ENCODE results near the gene CFAP97D1. TPM values are rescaled to one million over a fixed set of nuclear protein-coding genes. Genes with fewer than 3 reads are reported as not detected.

CFAP97D1 gene
- total RNA-seq, 4 donors from 2014 or later: 0.19 to 0.22 TPM; not detected in 2

DNA sequence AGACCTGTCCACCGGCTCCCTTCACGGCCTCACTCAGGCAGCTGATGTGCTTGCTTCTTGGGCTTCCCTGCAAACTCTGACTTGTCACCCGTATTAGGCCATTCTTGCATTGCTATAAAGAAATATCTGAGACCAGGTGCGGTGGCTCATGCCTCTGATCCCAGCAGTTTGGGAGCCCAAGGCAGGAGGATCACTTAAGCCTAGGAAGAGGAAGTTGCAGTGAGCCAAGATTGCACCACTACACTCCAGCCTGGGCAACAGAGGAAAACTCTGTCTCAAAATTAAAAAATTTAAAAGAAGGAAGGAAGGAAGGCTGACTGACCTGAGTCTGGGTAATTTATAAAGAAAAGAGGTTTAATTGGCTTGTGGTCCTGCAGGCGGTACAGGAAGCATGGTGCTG is 38.6 kb upstream of the CFAP97D1 start:
- no peak for TF ChIP-seq CTCF (IDR thresholded peaks at IDR 0.05; ENCODE audit: low read depth)

GRCh38 chr17:43745541-43745940 is 34.7 kb upstream of the CFAP97D1 start:
- no peak for TF ChIP-seq CTCF (IDR thresholded peaks at IDR 0.05; ENCODE audit: low read depth)

DNA sequence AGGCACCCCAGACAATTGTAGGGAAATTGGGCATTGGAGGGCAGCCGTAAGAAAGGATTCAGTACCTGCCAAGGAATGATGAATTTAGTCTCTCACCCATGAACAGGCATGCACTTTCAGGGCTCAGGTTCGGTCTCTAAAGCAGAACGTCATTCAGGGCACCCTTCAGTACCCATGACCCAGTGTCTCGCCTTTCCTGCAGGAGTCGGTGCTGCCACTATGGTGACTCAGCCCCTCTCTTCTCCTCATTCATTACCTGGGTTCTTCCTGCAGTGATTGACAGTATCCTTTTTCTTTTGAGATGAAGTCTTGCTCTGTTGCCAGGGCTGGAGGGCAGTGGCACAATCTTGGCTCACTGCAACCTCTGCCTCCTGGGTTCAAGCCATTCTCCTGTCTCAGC is 30.1 kb upstream of the CFAP97D1 start:
- TF ChIP-seq CTCF (IDR thresholded peaks at IDR 0.05; ENCODE audit: low read depth): no peak

- no peak for TF ChIP-seq CTCF (IDR thresholded peaks at IDR 0.05; ENCODE audit: low read depth)
These were observed 26.6 kb upstream of the CFAP97D1 start for GRCh38 chr17:43753493-43754129.

- TF ChIP-seq CTCF (IDR thresholded peaks at IDR 0.05; ENCODE audit: low read depth): no peak
These were observed 25.3 kb upstream of the CFAP97D1 start for GRCh38 chr17:43754947-43755346.

GRCh38 chr17:43755389-43755875 is 24.8 kb upstream of the CFAP97D1 start:
- no peak for TF ChIP-seq CTCF (IDR thresholded peaks at IDR 0.05; ENCODE audit: low read depth)

- no peak for TF ChIP-seq CTCF (IDR thresholded peaks at IDR 0.05; ENCODE audit: low read depth)
These were observed 24.0 kb upstream of the CFAP97D1 start for GRCh38 chr17:43756201-43756600.

Measured in subcutaneous adipose tissue (tissue), 4 donors.